ENCODE data around the gene SPG11. TPM values are rescaled to one million over a fixed set of nuclear protein-coding genes. Genes with fewer than 3 reads are reported as not detected.
A peak's percentile ranks its signal among the peaks of the same experiment; 100 is the strongest.
"Not testable (repeated sequence)": the region's sequence is repeated elsewhere in the genome, so short reads cannot be mapped to it uniquely, and the experiment has no call there.

The SPG11 gene
- total and polyA plus RNA-seq, 5 experiments from 2014 or later: 24.3 to 138 (median 30.9) TPM

DNA sequence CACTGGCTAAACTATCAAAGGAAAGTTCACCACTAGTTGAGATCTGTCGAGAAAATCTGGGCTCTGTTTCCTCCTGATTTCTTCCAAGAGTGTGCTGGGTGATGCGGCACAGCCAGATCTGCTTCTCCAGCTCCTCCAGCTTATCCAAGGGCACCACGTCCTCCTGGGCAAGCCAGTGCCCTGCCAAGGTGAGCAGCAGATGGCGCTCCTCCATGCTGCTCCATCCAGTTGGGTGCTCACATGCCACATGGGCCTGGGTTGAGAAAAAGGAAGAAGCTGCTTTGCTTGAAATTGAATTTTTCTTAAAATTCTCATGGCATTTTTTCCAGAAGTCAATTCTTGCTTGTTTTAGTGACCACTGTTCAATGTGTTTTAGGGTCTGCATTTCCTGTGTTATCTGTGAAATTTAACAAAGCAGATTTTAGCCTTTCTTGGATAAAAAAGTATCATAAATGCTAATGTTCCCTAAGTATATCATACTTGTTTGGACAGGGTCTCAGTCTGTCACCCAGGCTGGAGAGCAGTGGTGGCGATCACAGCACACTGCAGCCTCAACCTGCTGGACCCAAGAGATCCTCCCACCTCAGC lies 79.2 kb downstream of the SPG11 start:
- H3K4me1 Mint-ChIP-seq: peaks cover 3 to 26% (median 11%) of the 10 kb centered on the region in 4 donors
- H3K4me3 Mint-ChIP-seq: peak overlapping the region in 1 of 10 donors; percentile 4
- POLR2A ChIA-PET: interaction anchor here (0.6 to 1.8 kb wide), 6 partner anchors 79 to 152 kb away, joined by 3 to 5 read pairs (median 4); partner anchors contain the start of genes B2M, PATL2, SPG11 and TRIM69
- H3K27me3 Mint-ChIP-seq: no peaks in the 10 kb centered on the region
- H3K27ac Mint-ChIP-seq: peak overlapping the region in 6 of 10 donors; percentile 31 to 74 (median 58)
- H3K9me3 Mint-ChIP-seq: no peaks in the 10 kb centered on the region
- ATAC-seq: peak; percentile 81 to 97
- H3K36me3 Mint-ChIP-seq: peaks cover 3 to 85% (median 6%) of the 10 kb centered on the region in 3 donors
- DNase-seq: peak; percentile 16 to 73 (median 41)

DNA sequence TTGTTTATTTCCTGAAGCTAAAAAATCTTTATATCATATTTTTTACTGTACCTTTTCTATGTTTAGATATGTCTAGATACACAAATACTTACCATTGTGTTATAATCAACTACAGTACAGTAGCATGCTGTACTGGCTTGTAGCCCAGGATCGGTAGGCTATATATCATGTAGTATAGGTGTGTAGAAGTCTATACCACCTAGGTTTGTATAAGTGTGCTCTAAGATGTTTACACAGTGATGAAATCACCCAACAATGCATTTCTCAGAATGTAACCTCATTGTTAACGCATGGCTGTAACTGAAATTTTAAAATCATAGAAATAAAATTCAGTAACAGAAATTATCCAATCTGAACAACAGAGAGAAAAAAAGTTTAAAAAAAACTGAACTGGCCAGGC lies 83.4 kb downstream of the SPG11 start:
- peak overlapping the region in 2 of 10 donors; percentile 9 to 32 for H3K27ac Mint-ChIP-seq
- no peaks in the 10 kb centered on the region for H3K27me3 Mint-ChIP-seq
- no peak overlapping the region for H3K4me3 Mint-ChIP-seq
- DNase-seq: no peak
- H3K4me1 Mint-ChIP-seq: peaks cover 5 to 41% (median 15%) of the 10 kb centered on the region in 4 donors
- H3K9me3 Mint-ChIP-seq: no peaks in the 10 kb centered on the region
- peaks cover 2 to 60% (median 3%) of the 10 kb centered on the region in 3 donors for H3K36me3 Mint-ChIP-seq
- ATAC-seq: no peak
- POLR2A ChIA-PET: interaction anchor here (0.6 to 1.5 kb wide), 2 partner anchors 15 to 140 kb away, joined by 3 to 4 read pairs; no protein-coding TSS in a partner anchor

DNA sequence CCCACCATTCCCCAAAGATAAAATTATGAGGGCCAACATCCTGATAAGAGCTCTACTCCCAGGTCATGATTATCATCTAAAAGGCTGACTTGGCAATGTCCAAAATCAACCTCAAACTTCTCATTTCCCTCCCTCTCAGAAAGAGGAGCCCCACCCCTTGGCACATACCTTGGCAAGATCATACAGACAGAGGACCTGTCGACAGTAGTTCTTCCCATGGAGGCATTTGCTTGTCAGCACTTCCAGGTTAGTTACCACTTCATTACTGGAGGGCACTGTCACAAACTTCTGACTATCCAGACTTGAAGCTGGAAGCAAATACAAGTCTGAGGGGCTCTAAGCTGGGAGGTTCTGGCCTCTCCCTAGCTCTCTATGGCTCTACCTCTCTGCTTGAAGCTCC lies 88.7 kb downstream of the SPG11 start:
- peaks cover 0 to 52% (median 3%) of the 10 kb centered on the region in 3 donors for H3K36me3 Mint-ChIP-seq

DNA sequence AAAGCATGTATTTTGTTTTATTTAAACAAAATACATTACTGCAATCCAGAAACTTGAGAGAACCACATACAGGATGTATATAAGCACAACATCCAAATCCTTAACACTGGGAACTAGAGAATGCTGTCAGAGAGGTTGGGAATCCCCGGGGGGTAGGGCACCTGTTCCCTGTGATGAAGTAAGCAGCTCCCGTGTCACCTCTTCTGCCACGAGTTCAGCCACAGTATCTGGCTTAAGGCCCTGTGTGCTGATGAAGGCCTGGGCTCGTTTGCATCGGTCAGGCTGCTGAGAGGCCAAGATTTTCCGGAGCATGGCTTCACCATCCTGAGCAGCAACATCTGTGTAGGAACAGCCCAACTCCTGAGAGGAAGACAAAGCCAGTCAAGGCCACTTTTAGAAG lies 90.1 kb downstream of the SPG11 start:
- H3K36me3 Mint-ChIP-seq: peaks cover 0 to 62% (median 3%) of the 10 kb centered on the region in 3 donors
- peaks cover 1 to 13% (median 7%) of the 10 kb centered on the region in 4 donors for H3K4me1 Mint-ChIP-seq
- POLR2A ChIA-PET: interaction anchor here (0.6 to 0.7 kb wide), 2 partner anchors 23 to 399 kb away, joined by 3 read pairs; no protein-coding TSS in a partner anchor
- DNase-seq: no peak
- H3K27me3 Mint-ChIP-seq: no peaks in the 10 kb centered on the region
- ATAC-seq: no peak
- H3K27ac Mint-ChIP-seq: peak overlapping the region in 5 of 10 donors; percentile 9 to 48 (median 27)
- no peak overlapping the region for H3K4me3 Mint-ChIP-seq
- H3K9me3 Mint-ChIP-seq: no peaks in the 10 kb centered on the region

More for the DNA sequence above, 88.7 kb downstream of the SPG11 start:
- POLR2A ChIA-PET: interaction anchor here (0.5 kb wide), 1 partner anchor 147 kb away, joined by 3 read pairs; no protein-coding TSS in a partner anchor
- H3K27ac Mint-ChIP-seq: peak overlapping the region; percentile 37 to 85 (median 76)
- no peak for ATAC-seq
- no peak for DNase-seq
- no peaks in the 10 kb centered on the region for H3K9me3 Mint-ChIP-seq
- H3K4me3 Mint-ChIP-seq: no peak overlapping the region
- no peaks in the 10 kb centered on the region for H3K27me3 Mint-ChIP-seq
- peaks cover 6 to 22% (median 8%) of the 10 kb centered on the region in 4 donors for H3K4me1 Mint-ChIP-seq

DNA sequence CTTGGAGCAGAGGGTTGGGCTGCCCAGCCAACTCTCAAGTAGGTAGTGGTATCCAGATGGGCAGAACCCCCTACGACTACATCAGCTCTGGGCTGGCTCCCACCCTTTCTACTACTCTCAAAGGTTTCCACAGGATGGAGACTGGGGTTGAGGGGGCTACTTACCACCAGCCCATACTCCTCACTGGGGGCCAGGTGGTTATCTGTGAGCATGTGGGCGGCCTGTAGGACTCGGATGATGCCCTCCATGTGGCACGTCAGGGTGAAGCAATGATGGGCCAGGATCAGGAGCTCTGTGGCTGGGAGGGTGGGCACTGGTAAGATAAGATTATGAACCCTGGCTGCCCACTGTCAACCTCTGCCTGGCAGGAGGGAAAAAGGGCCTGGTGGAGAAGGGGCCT lies 93.1 kb downstream of the SPG11 start:
- H3K27me3 Mint-ChIP-seq: no peaks in the 10 kb centered on the region
- no peak for DNase-seq
- peak overlapping the region in 7 of 10 donors; percentile 28 to 70 (median 50) for H3K27ac Mint-ChIP-seq
- H3K4me1 Mint-ChIP-seq: peaks cover 0 to 7% (median 6%) of the 10 kb centered on the region in 4 donors
- POLR2A ChIA-PET: no interaction called here
- peaks cover 0 to 82% (median 24%) of the 10 kb centered on the region in 3 donors for H3K36me3 Mint-ChIP-seq
- H3K9me3 Mint-ChIP-seq: no peaks in the 10 kb centered on the region
- no peak for ATAC-seq
- peak overlapping the region in 1 of 10 donors; percentile 15 for H3K4me3 Mint-ChIP-seq

DNA sequence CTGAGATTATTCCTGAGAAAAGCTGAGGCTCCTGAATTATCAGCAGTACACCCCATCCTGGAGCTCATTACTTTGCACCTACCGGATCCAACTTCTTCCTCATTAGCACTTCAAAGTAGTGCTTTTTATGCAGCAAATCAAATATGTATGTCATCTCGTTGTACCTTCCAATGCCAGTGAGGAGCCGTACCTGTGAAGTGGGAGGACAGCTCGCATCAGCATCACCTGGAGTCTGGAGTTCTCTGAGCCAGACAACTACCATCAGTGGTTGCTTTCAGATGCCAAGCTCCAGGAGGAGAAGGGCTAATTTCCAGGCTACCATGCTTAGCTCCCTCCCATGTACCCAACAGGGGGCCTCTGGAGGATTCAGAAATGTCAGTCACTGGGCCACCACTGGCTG lies 94.1 kb downstream of the SPG11 start:
- Mint-ChIP-seq H3K27ac (peak overlapping the region in 2 of 10 donors; percentile 4 to 41), H3K4me1 (peaks cover 0 to under 1% (median 0%) of the 10 kb centered on the region in 4 donors), H3K9me3 (no peaks in the 10 kb centered on the region), H3K27me3 (no peaks in the 10 kb centered on the region), H3K4me3 (no peak overlapping the region), H3K36me3 (peaks cover 0 to 83% (median 29%) of the 10 kb centered on the region in 3 donors)
- POLR2A ChIA-PET: no interaction called here
- DNase-seq: no peak
- no peak for ATAC-seq

DNA sequence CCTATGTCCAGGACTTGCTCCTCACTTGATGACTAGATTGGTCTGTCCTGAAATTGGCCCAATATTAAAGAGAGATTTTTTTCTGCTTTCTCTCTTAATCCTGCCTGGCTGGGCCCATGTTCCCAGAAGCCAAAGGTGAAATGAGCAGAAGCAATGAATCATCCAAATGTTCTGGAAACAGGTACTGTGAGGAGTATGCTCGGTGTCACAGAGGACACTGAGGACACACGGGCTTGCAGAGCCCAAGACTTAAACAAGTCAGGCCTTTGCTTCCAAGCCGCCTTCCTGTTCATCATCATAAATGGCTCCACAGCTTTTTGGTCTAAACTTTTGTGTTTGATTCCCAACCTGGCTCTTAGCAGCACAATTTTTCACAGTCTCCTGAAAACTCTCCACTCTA lies 95.1 kb downstream of the SPG11 start:
- Mint-ChIP-seq H3K27me3 (no peaks in the 10 kb centered on the region), H3K27ac (peak overlapping the region in 6 of 10 donors; percentile 9 to 56 (median 28)), H3K4me3 (no peak overlapping the region), H3K4me1 (no peaks in the 10 kb centered on the region), H3K9me3 (no peaks in the 10 kb centered on the region), H3K36me3 (peaks cover 0 to 89% (median 30%) of the 10 kb centered on the region in 3 donors)
- POLR2A ChIA-PET: no interaction called here
- DNase-seq (no peak), ATAC-seq (no peak)

DNA sequence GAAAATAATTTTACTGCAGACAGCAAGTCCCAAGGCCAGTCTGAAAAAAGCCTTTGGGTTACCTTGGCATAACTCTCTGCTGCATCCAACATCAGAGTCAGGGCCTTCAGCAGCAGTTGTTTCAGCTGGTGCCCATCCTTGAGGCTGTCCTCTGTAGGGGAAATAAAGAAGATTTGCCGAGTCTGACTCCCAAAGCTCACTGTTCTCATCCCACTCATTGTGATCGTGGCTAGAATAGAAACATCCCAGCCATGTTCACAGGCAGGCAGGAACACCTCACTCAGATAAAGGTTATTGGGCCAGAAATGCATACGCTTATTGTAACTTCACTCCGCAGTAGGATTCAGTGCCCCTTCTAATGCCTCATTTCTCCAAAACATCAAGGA lies 97.3 kb downstream of the SPG11 start:
- no peak for DNase-seq
- Mint-ChIP-seq H3K36me3 (peaks cover 0 to 87% (median 35%) of the 10 kb centered on the region in 3 donors), H3K4me1 (peaks cover 2 to 9% (median 7%) of the 10 kb centered on the region in 4 donors), H3K9me3 (no peaks in the 10 kb centered on the region), H3K27me3 (no peaks in the 10 kb centered on the region), H3K27ac (peak overlapping the region in 3 of 10 donors; percentile 13 to 40 (median 21)), H3K4me3 (no peak overlapping the region)
- ATAC-seq: no peak
- POLR2A ChIA-PET: no interaction called here

DNA sequence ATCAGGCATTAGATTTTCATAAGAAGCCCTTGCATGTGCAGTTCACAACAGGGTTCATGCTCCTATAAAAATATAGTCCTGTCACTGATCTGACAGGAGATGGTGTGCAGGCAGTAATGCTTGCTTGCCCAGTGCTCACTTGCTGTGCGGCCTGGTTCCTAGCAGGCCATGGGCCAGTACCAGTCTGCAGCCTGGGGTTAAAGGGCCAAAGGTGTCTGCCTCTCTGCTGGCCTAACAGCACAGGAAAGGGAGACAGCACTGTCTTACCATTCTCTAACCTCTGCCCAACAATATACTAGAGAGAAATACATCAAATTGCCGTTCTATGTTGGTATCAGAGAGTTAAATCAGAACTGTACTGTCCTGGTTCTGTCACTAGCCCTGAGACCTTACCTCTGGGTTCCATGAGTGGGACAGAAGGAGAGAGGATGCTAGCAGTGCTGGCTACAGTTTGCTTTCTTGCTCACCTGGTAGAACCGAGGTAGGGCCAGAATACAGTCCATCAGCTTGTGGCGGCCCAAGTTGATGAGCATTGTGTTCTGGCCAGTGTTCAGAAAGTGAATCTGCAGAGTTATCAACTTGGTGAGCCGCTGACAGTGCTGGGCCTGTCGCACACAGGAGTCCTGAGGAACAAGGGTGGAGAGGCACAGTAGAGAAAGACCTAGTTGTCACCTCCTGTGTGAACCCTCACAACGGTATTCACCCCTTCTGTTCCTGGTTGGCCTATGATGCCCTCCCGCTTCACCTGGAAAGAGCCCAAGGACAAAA lies 97.9 kb downstream of the SPG11 start:
- no peak for DNase-seq
- POLR2A ChIA-PET: no interaction called here
- Mint-ChIP-seq H3K27ac (peak overlapping the region in 5 of 10 donors; percentile 24 to 63 (median 47)), H3K4me3 (no peak overlapping the region), H3K4me1 (peaks cover 8 to 15% (median 12%) of the 10 kb centered on the region in 4 donors), H3K9me3 (no peaks in the 10 kb centered on the region), H3K36me3 (peaks cover 0 to 89% (median 35%) of the 10 kb centered on the region in 3 donors), H3K27me3 (no peaks in the 10 kb centered on the region)
- ATAC-seq: no peak

DNA sequence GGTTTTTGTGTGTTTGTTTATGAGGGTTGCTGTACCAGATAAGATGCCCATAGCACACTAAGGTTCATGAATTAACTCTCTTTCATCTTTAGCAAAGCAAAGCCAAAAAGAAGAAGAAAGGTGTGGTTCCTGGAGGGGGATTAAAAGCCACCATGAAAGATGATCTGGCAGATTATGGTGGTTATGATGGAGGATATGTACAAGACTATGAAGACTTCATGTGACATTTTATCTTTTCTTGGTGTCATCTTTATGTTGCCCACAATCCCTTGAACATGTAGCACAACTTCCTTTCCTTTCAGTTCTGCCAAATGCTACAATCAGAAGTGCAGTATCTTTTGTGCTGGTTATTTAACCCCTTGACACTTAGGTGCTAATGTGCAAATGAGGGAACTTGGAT lies 102.5 kb downstream of the SPG11 start:
- H3K4me3 Mint-ChIP-seq: peak overlapping the region in 4 of 10 donors; percentile 8 to 27 (median 18)
- POLR2A ChIA-PET: not testable (repeated sequence)

DNA sequence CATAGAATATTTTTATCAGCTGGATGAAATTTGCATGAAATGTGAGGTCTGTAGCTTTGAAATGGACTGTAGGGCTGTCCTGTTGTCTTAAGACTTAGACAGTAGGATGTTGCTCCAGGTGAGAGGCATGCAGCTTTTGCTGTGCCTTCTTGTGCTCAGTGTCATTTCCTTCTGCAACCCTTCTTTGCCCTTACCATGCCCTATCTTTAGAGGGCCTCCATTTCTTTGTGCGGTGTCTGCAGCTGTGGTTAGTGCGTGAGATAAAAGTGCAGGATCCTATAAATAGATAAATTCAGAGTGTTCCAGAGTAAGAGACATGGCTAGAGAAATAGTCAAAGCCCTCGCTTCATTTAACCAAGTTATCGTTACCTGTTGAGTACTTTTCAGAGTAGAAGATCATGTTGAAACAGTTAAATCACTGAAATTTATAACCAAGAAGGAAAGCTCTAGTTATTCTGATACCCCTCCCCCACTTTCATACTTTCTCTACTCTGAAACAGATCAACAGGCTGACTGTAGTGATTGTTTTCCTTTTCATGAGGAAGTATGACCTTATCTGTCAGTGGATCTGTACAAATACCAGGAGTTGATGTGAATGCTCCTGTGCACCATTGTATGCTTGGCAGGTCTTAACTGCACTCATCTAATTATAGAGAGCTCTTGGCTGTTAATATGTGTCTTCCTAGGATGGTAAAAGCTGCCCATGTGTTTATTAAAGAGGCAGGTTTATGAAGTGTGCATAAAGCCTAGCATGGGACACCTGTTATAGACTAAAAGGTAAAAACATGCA lies 108.3 kb downstream of the SPG11 start:
- Mint-ChIP-seq H3K4me1 (peaks cover 19 to 35% (median 32%) of the 10 kb centered on the region in 4 donors), H3K27me3 (no peaks in the 10 kb centered on the region), H3K9me3 (no peaks in the 10 kb centered on the region), H3K27ac (peak overlapping the region; percentile 13 to 77 (median 57)), H3K4me3 (peak overlapping the region in 3 of 10 donors; percentile 12 to 21 (median 13)), H3K36me3 (peaks cover 0 to 89% (median 12%) of the 10 kb centered on the region in 3 donors)
- POLR2A ChIA-PET: no interaction called here
- DNase-seq (no peak), ATAC-seq (peak; percentile 48 to 57)

More for the DNA sequence above, 102.5 kb downstream of the SPG11 start:
- H3K36me3 Mint-ChIP-seq: peaks cover 0 to 89% (median 25%) of the 10 kb centered on the region in 3 donors
- DNase-seq (peak in 3 of 10 donors; percentile 37 to 65 (median 57)), ATAC-seq (peak; percentile 64 to 91)
- H3K4me1 Mint-ChIP-seq: peaks cover 16 to 32% (median 28%) of the 10 kb centered on the region in 4 donors
- H3K9me3 Mint-ChIP-seq, H3K27me3 Mint-ChIP-seq: not testable (repeated sequence)
- peak overlapping the region in 9 of 10 donors; percentile 32 to 89 (median 67) for H3K27ac Mint-ChIP-seq

DNA sequence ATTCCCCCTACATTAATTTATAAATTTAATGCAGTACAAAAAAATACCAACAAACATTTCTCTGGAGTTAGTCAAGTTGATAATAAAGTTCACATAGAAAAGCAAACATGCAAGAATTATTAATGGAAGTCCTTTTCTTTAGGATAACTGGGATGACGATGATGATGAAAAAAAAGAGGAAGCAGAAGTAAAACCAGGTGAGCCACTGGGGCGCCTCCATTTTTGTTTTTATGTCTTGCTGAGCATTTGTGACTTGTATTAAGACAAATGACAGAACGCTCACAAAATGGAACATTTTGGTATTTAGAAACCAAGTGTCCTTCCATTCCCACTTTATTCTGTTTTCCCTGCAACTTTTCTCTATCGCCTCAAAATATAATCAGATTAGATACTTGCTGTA lies 112.7 kb downstream of the SPG11 start:
- Mint-ChIP-seq H3K36me3 (peaks cover 0 to 77% (median 6%) of the 10 kb centered on the region in 3 donors), H3K4me3 (no peak overlapping the region), H3K27ac (peak overlapping the region in 3 of 10 donors; percentile 5 to 56 (median 33)), H3K27me3 (no peaks in the 10 kb centered on the region), H3K4me1 (peaks cover 20 to 51% (median 38%) of the 10 kb centered on the region in 4 donors), H3K9me3 (no peaks in the 10 kb centered on the region)
- POLR2A ChIA-PET: no interaction called here
- ATAC-seq: no peak
- no peak for DNase-seq

All from naive thymus-derived CD8-positive, alpha-beta T cell (primary cell).